OCI-LY1 (cell line): ENCODE results near the gene CAV1.

ENCODE experiments used
- H2AFZ ChIP-seq: fragments of 200-600 bp; sonication (generic), shearing (Covaris generic); 2 replicates; pipeline ENCODE4 v1.6.0; 2014; ENCODE audit warnings: antibody characterized with exemption, mild to moderate bottlenecking, low read length
- H3F3A ChIP-seq: fragments of 200-600 bp; sonication (generic), shearing (Covaris generic); 2 replicates; pipeline ENCODE4 v1.6.0; 2014; ENCODE audit warnings: mild to moderate bottlenecking, antibody characterized with exemption, low read length, moderate library complexity; ENCODE audit not compliant: insufficient read depth
- H3K27ac ChIP-seq: fragments of 200-600 bp; sonication (generic); 2 replicates; pipeline ENCODE4 v1.5.1; 2014; ENCODE audit warnings: low read length, mixed run types, mild to moderate bottlenecking, low read depth; ENCODE audit not compliant: poor library complexity, severe bottlenecking
- H3K27me3 ChIP-seq: fragments of 200-600 bp; sonication (generic); 2 replicates; pipeline ENCODE4 v1.6.0; 2014; ENCODE audit warnings: antibody characterized with exemption, mild to moderate bottlenecking, low read length, moderate library complexity; ENCODE audit not compliant: insufficient read depth
- H3K36me3 ChIP-seq: fragments of 200-600 bp; sonication (generic); 2 replicates; pipeline ENCODE4 v1.6.1; 2014; ENCODE audit warnings: mild to moderate bottlenecking, antibody characterized with exemption, low read length, moderate library complexity, mixed read lengths; ENCODE audit not compliant: insufficient read depth
- H3K4me1 ChIP-seq: fragments of 200-600 bp; sonication (generic); 2 replicates; pipeline ENCODE4 v1.5.1; 2014; ENCODE audit warnings: mild to moderate bottlenecking, low read length, moderate library complexity; ENCODE audit not compliant: insufficient read depth, severe bottlenecking
- H3K4me2 ChIP-seq: fragments of 200-600 bp; sonication (generic), shearing (Covaris generic); 2 replicates; pipeline ENCODE4 v1.6.1; 2014; ENCODE audit warnings: low read length
- H3K4me3 ChIP-seq: fragments of 200-600 bp; sonication (generic); 2 replicates; pipeline ENCODE4 v1.5.1; 2014; ENCODE audit warnings: low read length, low read depth, mild to moderate bottlenecking, mixed read lengths; ENCODE audit not compliant: poor library complexity, severe bottlenecking
- H3K79me2 ChIP-seq: fragments of 200-600 bp; shearing (Covaris generic); 2 replicates; pipeline ENCODE4 v1.6.1; 2016; ENCODE audit warnings: mixed run types, low read length, mixed read lengths; ENCODE audit not compliant: insufficient read depth
- H3K9ac ChIP-seq: fragments of 200-600 bp; sonication (generic), shearing (Covaris generic); 2 replicates; pipeline ENCODE4 v1.6.1; 2014; ENCODE audit warnings: mild to moderate bottlenecking, low read length, mixed read lengths
- H3K9me2 ChIP-seq: fragments of 200-600 bp; sonication (generic), shearing (Covaris generic); 2 replicates; pipeline ENCODE4 v1.6.1; 2014; ENCODE audit warnings: low read depth, mild to moderate bottlenecking, low read length, mixed read lengths
- H3K9me3 ChIP-seq: fragments of 200-600 bp; shearing (Covaris generic); 2 replicates; pipeline ENCODE4 v1.6.1; 2014; ENCODE audit warnings: low read length, mixed read lengths
- H4K20me1 ChIP-seq: fragments of 200-600 bp; sonication (generic), shearing (Covaris generic); 2 replicates; pipeline ENCODE4 v1.6.0; 2016; ENCODE audit warnings: mild to moderate bottlenecking, low read length; ENCODE audit not compliant: insufficient read depth
- EZH2 ChIP-seq: fragments of 200-600 bp; sonication (generic), shearing (Covaris generic); IDR thresholded peaks from 2 replicates; pipeline ENCODE4 v1.8.0; 2017; ENCODE audit warnings: borderline replicate concordance, mixed run types, mild to moderate bottlenecking, antibody characterized with exemption, low read length, moderate library complexity, mixed read lengths
- TF ChIP-seq, protein P1 (sequence below): fragments of 200-600 bp; sonication (generic), shearing (Covaris generic); IDR thresholded peaks from 2 replicates; pipeline ENCODE4 v1.5.1; 2017; ENCODE audit warnings: mild to moderate bottlenecking, antibody characterized with exemption, low read length, moderate library complexity, mixed read lengths

Gene CAV1

GRCh38 chr7:116595063-116595462 is 70.2 kb downstream of the CAV1 start:
- no peaks in the 10 kb centered on the region for H3K36me3 ChIP-seq
- H3K79me2 ChIP-seq: no peaks in the 10 kb centered on the region
- no peak overlapping the region for H3K4me3 ChIP-seq
- H3K9ac ChIP-seq: no peak overlapping the region
- no peaks in the 10 kb centered on the region for H3K9me3 ChIP-seq
- no peaks in the 10 kb centered on the region for H4K20me1 ChIP-seq
- H3K9me2 ChIP-seq: no peaks in the 10 kb centered on the region
- H3K4me2 ChIP-seq: no peak overlapping the region
- no peaks in the 10 kb centered on the region for H3K27me3 ChIP-seq
- no peak overlapping the region for H2AFZ ChIP-seq
- H3F3A ChIP-seq: no peaks in the 10 kb centered on the region
- TF ChIP-seq, protein P1, sequence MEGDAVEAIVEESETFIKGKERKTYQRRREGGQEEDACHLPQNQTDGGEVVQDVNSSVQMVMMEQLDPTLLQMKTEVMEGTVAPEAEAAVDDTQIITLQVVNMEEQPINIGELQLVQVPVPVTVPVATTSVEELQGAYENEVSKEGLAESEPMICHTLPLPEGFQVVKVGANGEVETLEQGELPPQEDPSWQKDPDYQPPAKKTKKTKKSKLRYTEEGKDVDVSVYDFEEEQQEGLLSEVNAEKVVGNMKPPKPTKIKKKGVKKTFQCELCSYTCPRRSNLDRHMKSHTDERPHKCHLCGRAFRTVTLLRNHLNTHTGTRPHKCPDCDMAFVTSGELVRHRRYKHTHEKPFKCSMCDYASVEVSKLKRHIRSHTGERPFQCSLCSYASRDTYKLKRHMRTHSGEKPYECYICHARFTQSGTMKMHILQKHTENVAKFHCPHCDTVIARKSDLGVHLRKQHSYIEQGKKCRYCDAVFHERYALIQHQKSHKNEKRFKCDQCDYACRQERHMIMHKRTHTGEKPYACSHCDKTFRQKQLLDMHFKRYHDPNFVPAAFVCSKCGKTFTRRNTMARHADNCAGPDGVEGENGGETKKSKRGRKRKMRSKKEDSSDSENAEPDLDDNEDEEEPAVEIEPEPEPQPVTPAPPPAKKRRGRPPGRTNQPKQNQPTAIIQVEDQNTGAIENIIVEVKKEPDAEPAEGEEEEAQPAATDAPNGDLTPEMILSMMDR: no peak
- no peak for TF ChIP-seq EZH2
- no peak overlapping the region for H3K27ac ChIP-seq
- no peaks in the 10 kb centered on the region for H3K4me1 ChIP-seq

- Histone ChIP-seq H3K9me3 (no peaks in the 10 kb centered on the region), H4K20me1 (no peaks in the 10 kb centered on the region)
These were observed 72.5 kb downstream of the CAV1 start for GRCh38 chr7:116597384-116597783.

DNA sequence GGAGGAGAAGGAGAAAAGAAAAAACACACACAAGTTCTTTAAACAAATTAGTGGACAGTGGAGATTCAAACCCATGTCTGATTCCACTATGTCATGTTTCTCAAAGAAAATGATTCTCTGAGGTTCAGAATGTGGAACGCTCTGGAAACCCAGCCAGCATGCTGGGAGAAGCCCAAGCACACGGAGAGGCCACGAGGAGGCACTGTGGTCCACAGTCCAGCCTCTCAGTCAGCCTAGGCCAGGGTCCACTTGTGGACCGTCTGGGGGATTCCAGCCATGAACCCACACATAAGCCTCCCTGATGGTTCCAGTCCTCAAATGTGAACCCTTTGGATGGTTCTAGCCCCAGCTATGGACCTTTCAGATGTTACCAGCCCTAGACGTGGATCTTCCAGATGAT is 73.4 kb downstream of the CAV1 start:
- no peak overlapping the region for H3K9ac ChIP-seq
- H3K79me2 ChIP-seq: no peaks in the 10 kb centered on the region
- H3K4me3 ChIP-seq: no peak overlapping the region
- H3K4me2 ChIP-seq: no peak overlapping the region
- no peaks in the 10 kb centered on the region for H3K9me2 ChIP-seq
- no peaks in the 10 kb centered on the region for H3K27me3 ChIP-seq
- H3F3A ChIP-seq: no peaks in the 10 kb centered on the region
- no peaks in the 10 kb centered on the region for H3K36me3 ChIP-seq
- TF ChIP-seq EZH2: no peak
- TF ChIP-seq, protein P1: peak; percentile 79
- H3K9me3 ChIP-seq: no peaks in the 10 kb centered on the region
- H3K27ac ChIP-seq: no peak overlapping the region
- H2AFZ ChIP-seq: no peak overlapping the region
- no peaks in the 10 kb centered on the region for H3K4me1 ChIP-seq
- no peaks in the 10 kb centered on the region for H4K20me1 ChIP-seq

More at GRCh38 chr7:116597384-116597783, 72.5 kb downstream of the CAV1 start:
- H3K36me3 ChIP-seq: no peaks in the 10 kb centered on the region
- no peaks in the 10 kb centered on the region for H3K9me2 ChIP-seq
- no peak overlapping the region for H2AFZ ChIP-seq
- H3K27me3 ChIP-seq: no peaks in the 10 kb centered on the region
- H3K9ac ChIP-seq: no peak overlapping the region
- H3K4me2 ChIP-seq: no peak overlapping the region
- H3K79me2 ChIP-seq: no peaks in the 10 kb centered on the region
- no peaks in the 10 kb centered on the region for H3F3A ChIP-seq
- TF ChIP-seq, protein P1: no peak
- TF ChIP-seq EZH2: no peak
- no peak overlapping the region for H3K4me3 ChIP-seq
- no peak overlapping the region for H3K27ac ChIP-seq
- no peaks in the 10 kb centered on the region for H3K4me1 ChIP-seq
